Activated CD8-positive, alpha-beta T cell treated with anti-CD3 and anti-CD28 coated beads for 36 hours (primary cell): Measurements from ENCODE around the gene MIAT. TPM values are rescaled to one million over a fixed set of nuclear protein-coding genes. Genes with fewer than 3 reads are reported as not detected.

Source experiments
- ATAC-seq: fragments of 200-7000 bp; cut with Tn5 transposase; one replicate; pipeline ENCODE4 v1.10.0; 2021; ENCODE audit warnings: mild to moderate bottlenecking, moderate library complexity
- CTCF ChIA-PET: fragments of 350-600 bp; sonication (Branson Sonifier 250); formaldehyde crosslinking; loops from one replicate; lab custom pipeline; 2021; ENCODE audit warnings: antibody characterized with exemption; lab: Charles Lee
- POLR2A ChIA-PET: fragments of 350-600 bp; sonication (Branson Sonifier 250); formaldehyde crosslinking; loops from one replicate; lab custom pipeline; 2021; ENCODE audit warnings: antibody characterized with exemption; lab: Charles Lee
- DNase-seq: peaks from one replicate; pipeline ENCODE4 v3.0.0-alpha.2; 2020
- H3K27ac Mint-ChIP-seq: one replicate; pipeline ENCODE4 v1.8.0; 2021; ENCODE audit warnings: mild to moderate bottlenecking, mixed read lengths
- H3K27me3 Mint-ChIP-seq: one replicate; pipeline ENCODE4 v1.8.0; 2021; ENCODE audit warnings: mixed read lengths
- H3K36me3 Mint-ChIP-seq: one replicate; pipeline ENCODE4 v1.8.0; 2021; ENCODE audit warnings: low read depth, mixed read lengths
- H3K4me1 Mint-ChIP-seq: one replicate; pipeline ENCODE4 v1.8.0; 2021; ENCODE audit warnings: low read depth, mixed read lengths
- H3K4me3 Mint-ChIP-seq: one replicate; pipeline ENCODE4 v1.8.0; 2021; ENCODE audit warnings: mild to moderate bottlenecking, moderate library complexity, mixed read lengths
- H3K9me3 Mint-ChIP-seq: one replicate; pipeline ENCODE4 v1.8.0; 2021; ENCODE audit warnings: mixed read lengths
- CTCF ChIP-seq: fragments of 200-600 bp; IDR thresholded peaks from one replicate; pipeline ENCODE4 v1.8.0; 2022; ENCODE audit warnings: antibody characterized with exemption, mild to moderate bottlenecking
- intact Hi-C: fragments of 100-400 bp; cut with micrococcal nuclease; formaldehyde crosslinking; loops from one replicate; pipeline ENCODE4 v1.10.0; 2022
- total RNA-seq, 2 experiments: library from RNA; stranded (reverse); gene quantifications; one replicate each; pipeline ENCODE4 v1.2.3, GENCODE V29; 2021

Gene MIAT
- total RNA-seq, 2 experiments from 2014 or later: 11.6 to 11.9 TPM

GRCh38 chr22:26722159-26722558 is 64.8 kb downstream of the MIAT start:
- ChIA-PET CTCF (interaction anchor here (0.9 to 1.0 kb wide), 2 partner anchors 13 to 44 kb away, joined by 3 read pairs; no protein-coding TSS in a partner anchor), POLR2A (no interaction called here)
- intact Hi-C loops: no loop called here
- ATAC-seq: no peak
- Mint-ChIP-seq H3K27ac (no peak overlapping the region), H3K36me3 (peaks cover 26% of the 10 kb centered on the region), H3K4me3 (no peak overlapping the region), H3K9me3 (no peaks in the 10 kb centered on the region), H3K4me1 (peaks cover 4% of the 10 kb centered on the region), H3K27me3 (no peaks in the 10 kb centered on the region)
- no peak for TF ChIP-seq CTCF
- no peak for DNase-seq

- intact Hi-C loops: no loop called here
- ATAC-seq (no peak), DNase-seq (no peak)
- no peak overlapping the region for H3K4me3 Mint-ChIP-seq
- H3K27ac Mint-ChIP-seq: no peak overlapping the region
- ChIA-PET CTCF (no interaction called here), POLR2A (no interaction called here)
- H3K9me3 Mint-ChIP-seq: no peaks in the 10 kb centered on the region
- H3K4me1 Mint-ChIP-seq: no peaks in the 10 kb centered on the region
- H3K36me3 Mint-ChIP-seq: peaks cover 30% of the 10 kb centered on the region
- no peaks in the 10 kb centered on the region for H3K27me3 Mint-ChIP-seq
- TF ChIP-seq CTCF: no peak
Observed at GRCh38 chr22:26724414-26724813, 67.0 kb downstream of the MIAT start.

- POLR2A ChIA-PET: no interaction called here
- intact Hi-C loops: no loop called here
- CTCF ChIA-PET: no interaction called here
- Mint-ChIP-seq H3K9me3 (no peaks in the 10 kb centered on the region), H3K4me1 (no peaks in the 10 kb centered on the region), H3K4me3 (no peak overlapping the region), H3K27me3 (no peaks in the 10 kb centered on the region), H3K36me3 (peaks cover 30% of the 10 kb centered on the region), H3K27ac (no peak overlapping the region)
- no peak for TF ChIP-seq CTCF
- ATAC-seq: no peak
- DNase-seq: no peak
Observed at GRCh38 chr22:26725012-26725676, 67.8 kb downstream of the MIAT start.

Other genes with a start within 250 kb of the MIAT start
- 10 to 100 TPM; 12.0 to 14.0 TPM for gene ASPHD2, start 228.3 kb upstream of the MIAT start, total RNA-seq
- gene HPS4, start 173.8 kb upstream of the MIAT start, total RNA-seq: 10 to 100 TPM; 51.8 to 53.5 TPM
- gene SRRD, start 173.7 kb upstream of the MIAT start, total RNA-seq: 10 to 100 TPM; 24.8 to 26.3 TPM
- 10 to 100 TPM; 37.4 to 37.8 TPM for gene TFIP11, start 145.1 kb upstream of the MIAT start, total RNA-seq
- 10 to 100 TPM; 30.7 to 33.6 TPM for gene TPST2, start 67.5 kb upstream of the MIAT start, total RNA-seq
- not detected for gene CRYBB1, start 39.6 kb upstream of the MIAT start, total RNA-seq
- gene CRYBA4, start 35.6 kb upstream of the MIAT start, total RNA-seq: not detected